ENCODE data around the gene PTPRN2. TPM values are rescaled to one million over a fixed set of nuclear protein-coding genes. Genes with fewer than 3 reads are reported as not detected.
"Not testable (repeated sequence)": the region's sequence is repeated elsewhere in the genome, so short reads cannot be mapped to it uniquely, and the experiment has no call there.

Gene PTPRN2
- total RNA-seq, 1 experiment from 2014 or later: 1.1 TPM

GRCh38 chr7:157780312-157780711 is 807.3 kb downstream of the PTPRN2 start:
- no peak for TF ChIP-seq CTCF (IDR thresholded peaks at IDR 0.05)
- no peak for TF ChIP-seq TCF7L2 (IDR thresholded peaks at IDR 0.05; ENCODE audit: low read depth, low read length)
- TF ChIP-seq SIN3A (IDR thresholded peaks at IDR 0.05; ENCODE audit: borderline replicate concordance, insufficient read depth, low read depth, low read length): no peak
- TF ChIP-seq POLR2AphosphoS5 (IDR thresholded peaks at IDR 0.05; ENCODE audit: low read depth, low read length): no peak
- no peak for TF ChIP-seq REST (IDR thresholded peaks at IDR 0.05; ENCODE audit: insufficient read depth in 1 of 2, low read depth in 2 of 2, low read length in 1 of 2)
- no peak for ATAC-seq
- H3K9me3 ChIP-seq (ENCODE audit: control insufficient read depth, insufficient read depth, low read depth, low read length): no peaks in the 10 kb centered on the region
- no peaks in the 10 kb centered on the region; the same call in 1 of the 2 replicates for H3K4me1 ChIP-seq (ENCODE audit: control insufficient read depth, insufficient read depth, low read length)
- intact Hi-C loops (cut with micrococcal nuclease; ENCODE audit: unreplicated experiment) (no loop called here), in situ Hi-C loops (cut with HindIII; ENCODE audit: low pct_unique_long_range_greater_than_20kb, low sequenced_read_pairs) (no loop called here)
- CTCF ChIA-PET: no interaction called here
- no peak overlapping the region for H3K27ac ChIP-seq (ENCODE audit: low read length)
- DNase-seq (ENCODE audit: low read depth, low spot score): no peak
- H3K27me3 ChIP-seq (ENCODE audit: control insufficient read depth, insufficient read depth, low read length): peaks cover 4% of the 10 kb centered on the region; the same call in 1 of the 2 replicates
- POLR2A ChIA-PET: no interaction called here
- no TSS peak for BruUV-seq (replicated peaks)
- H3K36me3 ChIP-seq (ENCODE audit: control insufficient read depth, insufficient read depth, low read length): no peaks in the 10 kb centered on the region
- H3K4me3 ChIP-seq (ENCODE audit: low read depth in 2 of 2, low read length in 2 of 2): no peak overlapping the region

- Histone ChIP-seq H3K4me3 (ENCODE audit: low read depth in 2 of 2, low read length in 2 of 2) (no peak overlapping the region), H3K9me3 (ENCODE audit: control insufficient read depth, insufficient read depth, low read depth, low read length) (no peaks in the 10 kb centered on the region), H3K27ac (ENCODE audit: low read length) (no peak overlapping the region), H3K4me1 (ENCODE audit: control insufficient read depth, insufficient read depth, low read length) (no peaks in the 10 kb centered on the region; the same call in 1 of the 2 replicates), H3K36me3 (ENCODE audit: control insufficient read depth, insufficient read depth, low read length) (no peaks in the 10 kb centered on the region), H3K27me3 (ENCODE audit: control insufficient read depth, insufficient read depth, low read length) (peaks cover 4% of the 10 kb centered on the region; the same call in 1 of the 2 replicates)
- intact Hi-C loops (cut with micrococcal nuclease; ENCODE audit: unreplicated experiment): no loop called here
- in situ Hi-C loops (cut with HindIII; ENCODE audit: low pct_unique_long_range_greater_than_20kb, low sequenced_read_pairs): no loop called here
- POLR2A ChIA-PET: no interaction called here
- no peak for TF ChIP-seq POLR2AphosphoS5 (IDR thresholded peaks at IDR 0.05; ENCODE audit: low read depth, low read length)
- no peak for TF ChIP-seq SIN3A (IDR thresholded peaks at IDR 0.05; ENCODE audit: borderline replicate concordance, insufficient read depth, low read depth, low read length)
- TF ChIP-seq REST (IDR thresholded peaks at IDR 0.05; ENCODE audit: insufficient read depth in 1 of 2, low read depth in 2 of 2, low read length in 1 of 2): no peak
- no peak for TF ChIP-seq CTCF (IDR thresholded peaks at IDR 0.05)
- no peak for TF ChIP-seq TCF7L2 (IDR thresholded peaks at IDR 0.05; ENCODE audit: low read depth, low read length)
- CTCF ChIA-PET: no interaction called here
- DNase-seq (ENCODE audit: low read depth, low spot score) (no peak), ATAC-seq (no peak)
- no TSS peak for BruUV-seq (replicated peaks)
Observed at GRCh38 chr7:157779206-157779605, 808.4 kb downstream of the PTPRN2 start.

GRCh38 chr7:157777194-157777762 is 810.3 kb downstream of the PTPRN2 start:
- CTCF ChIA-PET; H3K9me3 ChIP-seq (ENCODE audit: control insufficient read depth, insufficient read depth, low read depth, low read length); H3K36me3 ChIP-seq (ENCODE audit: control insufficient read depth, insufficient read depth, low read length); ATAC-seq; in situ Hi-C loops (cut with HindIII; ENCODE audit: low pct_unique_long_range_greater_than_20kb, low sequenced_read_pairs); H3K27me3 ChIP-seq (ENCODE audit: control insufficient read depth, insufficient read depth, low read length); H3K27ac ChIP-seq (ENCODE audit: low read length); H3K4me3 ChIP-seq (ENCODE audit: low read depth in 2 of 2, low read length in 2 of 2); BruUV-seq (replicated peaks); intact Hi-C loops (cut with micrococcal nuclease; ENCODE audit: unreplicated experiment); H3K4me1 ChIP-seq (ENCODE audit: control insufficient read depth, insufficient read depth, low read length); DNase-seq (ENCODE audit: low read depth, low spot score): not testable (repeated sequence)
- POLR2A ChIA-PET: interaction anchor here (0.7 kb wide), 1 partner anchor 10 kb away, joined by 11 read pairs; no protein-coding TSS in a partner anchor
